Panc1 (cell line): ENCODE measurements around the gene BTC. TPM values are rescaled to one million over a fixed set of nuclear protein-coding genes. Genes with fewer than 3 reads are reported as not detected.

Source experiments
- ATAC-seq: fragments of 200-7000 bp; cut with Tn5 transposase; 2 replicates; pipeline ENCODE4 v1.9.1; 2020; ENCODE audit warnings: mild to moderate bottlenecking, moderate library complexity
- BruUV-seq: library from RNA; stranded (reverse); fragments of 400-500 nt; replicated peaks from 2 replicates; lab custom pipeline; 2021; lab: Mats Ljungman, UMichigan
- CTCF ChIA-PET: fragments of 300-600 bp; sonication (Branson Sonifier 250); formaldehyde crosslinking; loops from one replicate; lab custom pipeline; 2022; ENCODE audit warnings: antibody characterized with exemption; lab: Charles Lee
- POLR2A ChIA-PET: fragments of 300-600 bp; sonication (Branson Sonifier 250); formaldehyde crosslinking; loops from one replicate; lab custom pipeline; 2022; ENCODE audit warnings: antibody characterized with exemption; lab: Charles Lee
- DNase-seq: peaks from one replicate; pipeline ENCODE4 v3.0.0-alpha.2; 2010; ENCODE audit warnings: low read depth, low spot score
- H3K27ac ChIP-seq: 2 replicates; pipeline ENCODE4 v1.5.1; 2011; ENCODE audit warnings: mild to moderate bottlenecking, low read length, inconsistent platforms
- H3K27me3 ChIP-seq: fragments of 200-500 bp; sonication (Bioruptor generic); 2 replicates; pipeline ENCODE4 v1.6.0; 2014; ENCODE audit warnings: low read length, inconsistent platforms; ENCODE audit not compliant: control insufficient read depth, insufficient read depth
- H3K36me3 ChIP-seq: fragments of 200-500 bp; sonication (Bioruptor generic); 2 replicates; pipeline ENCODE4 v1.5.1; 2014; ENCODE audit warnings: inconsistent platforms, mild to moderate bottlenecking, low read length, moderate library complexity; ENCODE audit not compliant: control insufficient read depth, insufficient read depth
- H3K4me1 ChIP-seq: 2 replicates; pipeline ENCODE4 v1.5.1; 2011; ENCODE audit warnings: inconsistent platforms, mild to moderate bottlenecking, low read length, moderate library complexity; ENCODE audit not compliant: control insufficient read depth, insufficient read depth
- H3K4me3 ChIP-seq, 2 experiments: 2 replicates each; pipeline ENCODE4 v1.5.1; 2011 to 2012; ENCODE audit warnings: low read depth in 2 of 2, low read length in 2 of 2, mild to moderate bottlenecking in 2 of 2, inconsistent platforms in 1 of 2, moderate library complexity in 1 of 2
- H3K9me3 ChIP-seq: fragments of 200-500 bp; sonication (Bioruptor generic); 2 replicates; pipeline ENCODE4 v1.5.1; 2014; ENCODE audit warnings: low read depth, mild to moderate bottlenecking, inconsistent platforms, low read length, moderate library complexity; ENCODE audit not compliant: control insufficient read depth, insufficient read depth
- POLR2AphosphoS5 ChIP-seq: IDR thresholded peaks from 2 replicates; pipeline ENCODE4 v1.6.1; 2012; ENCODE audit warnings: mild to moderate bottlenecking, low read depth, low read length, moderate library complexity
- SIN3A ChIP-seq: IDR thresholded peaks from 2 replicates; pipeline ENCODE4 v1.6.1; 2012; ENCODE audit warnings: low read depth, mild to moderate bottlenecking, low read length, moderate library complexity, borderline replicate concordance; ENCODE audit not compliant: insufficient read depth
- TCF7L2 ChIP-seq: IDR thresholded peaks from 2 replicates; pipeline ENCODE4 v1.6.1; 2011; ENCODE audit warnings: mild to moderate bottlenecking, low read depth, low read length, inconsistent platforms
- in situ Hi-C: cut with HindIII; loops from 2 replicates; pipeline ENCODE4 v1.10.0; 2016; ENCODE audit warnings: low sequenced_read_pairs, low pct_unique_long_range_greater_than_20kb
- intact Hi-C: fragments of 100-400 bp; cut with micrococcal nuclease; formaldehyde crosslinking; loops from one replicate; pipeline ENCODE4 v1.10.0; 2022; ENCODE audit not compliant: unreplicated experiment
- total RNA-seq: library from RNA; stranded (reverse); gene quantifications from one replicate; pipeline ENCODE4 v1.2.1, GENCODE V29; 2021; ENCODE audit not compliant: unreplicated experiment
- TF ChIP-seq, protein P1 (sequence below): fragments of 450-650 bp; IDR thresholded peaks from 2 replicates; pipeline ENCODE4 v1.5.1; 2017; ENCODE audit warnings: mild to moderate bottlenecking
- TF ChIP-seq, protein P2 (sequence below), 2 experiments: IDR thresholded peaks; 2 replicates each; pipeline ENCODE4 v1.6.1; 2011 to 2012; ENCODE audit warnings: low read depth in 2 of 2, control low read depth in 1 of 2, low read length in 1 of 2, mild to moderate bottlenecking in 1 of 2, moderate library complexity in 1 of 2; ENCODE audit not compliant: insufficient read depth in 1 of 2

BTC gene
- total RNA-seq, 1 experiment from 2014 or later = 0.08 TPM

DNA sequence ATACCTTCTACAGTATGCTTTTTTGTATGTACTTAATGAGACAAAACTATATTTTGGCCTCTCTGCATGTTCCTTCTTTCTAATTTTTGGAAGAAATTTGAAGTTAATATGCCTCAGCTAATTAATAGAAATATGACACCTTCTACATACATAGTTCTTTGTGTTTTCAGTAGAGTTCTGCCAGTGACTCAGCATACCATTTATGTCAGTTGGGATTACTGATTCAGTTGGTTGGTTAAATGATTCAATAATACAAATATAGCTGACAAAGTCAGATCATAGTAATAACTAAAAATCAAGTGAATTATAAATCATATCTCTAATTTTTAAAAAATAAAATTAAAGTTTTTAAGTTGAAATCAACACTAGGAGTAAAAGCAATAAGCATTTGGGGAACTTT lies 16.8 kb downstream of the BTC start:
- BruUV-seq = no TSS peak
- TF ChIP-seq, protein P1, sequence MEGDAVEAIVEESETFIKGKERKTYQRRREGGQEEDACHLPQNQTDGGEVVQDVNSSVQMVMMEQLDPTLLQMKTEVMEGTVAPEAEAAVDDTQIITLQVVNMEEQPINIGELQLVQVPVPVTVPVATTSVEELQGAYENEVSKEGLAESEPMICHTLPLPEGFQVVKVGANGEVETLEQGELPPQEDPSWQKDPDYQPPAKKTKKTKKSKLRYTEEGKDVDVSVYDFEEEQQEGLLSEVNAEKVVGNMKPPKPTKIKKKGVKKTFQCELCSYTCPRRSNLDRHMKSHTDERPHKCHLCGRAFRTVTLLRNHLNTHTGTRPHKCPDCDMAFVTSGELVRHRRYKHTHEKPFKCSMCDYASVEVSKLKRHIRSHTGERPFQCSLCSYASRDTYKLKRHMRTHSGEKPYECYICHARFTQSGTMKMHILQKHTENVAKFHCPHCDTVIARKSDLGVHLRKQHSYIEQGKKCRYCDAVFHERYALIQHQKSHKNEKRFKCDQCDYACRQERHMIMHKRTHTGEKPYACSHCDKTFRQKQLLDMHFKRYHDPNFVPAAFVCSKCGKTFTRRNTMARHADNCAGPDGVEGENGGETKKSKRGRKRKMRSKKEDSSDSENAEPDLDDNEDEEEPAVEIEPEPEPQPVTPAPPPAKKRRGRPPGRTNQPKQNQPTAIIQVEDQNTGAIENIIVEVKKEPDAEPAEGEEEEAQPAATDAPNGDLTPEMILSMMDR = no peak
- TF ChIP-seq, protein P2, sequence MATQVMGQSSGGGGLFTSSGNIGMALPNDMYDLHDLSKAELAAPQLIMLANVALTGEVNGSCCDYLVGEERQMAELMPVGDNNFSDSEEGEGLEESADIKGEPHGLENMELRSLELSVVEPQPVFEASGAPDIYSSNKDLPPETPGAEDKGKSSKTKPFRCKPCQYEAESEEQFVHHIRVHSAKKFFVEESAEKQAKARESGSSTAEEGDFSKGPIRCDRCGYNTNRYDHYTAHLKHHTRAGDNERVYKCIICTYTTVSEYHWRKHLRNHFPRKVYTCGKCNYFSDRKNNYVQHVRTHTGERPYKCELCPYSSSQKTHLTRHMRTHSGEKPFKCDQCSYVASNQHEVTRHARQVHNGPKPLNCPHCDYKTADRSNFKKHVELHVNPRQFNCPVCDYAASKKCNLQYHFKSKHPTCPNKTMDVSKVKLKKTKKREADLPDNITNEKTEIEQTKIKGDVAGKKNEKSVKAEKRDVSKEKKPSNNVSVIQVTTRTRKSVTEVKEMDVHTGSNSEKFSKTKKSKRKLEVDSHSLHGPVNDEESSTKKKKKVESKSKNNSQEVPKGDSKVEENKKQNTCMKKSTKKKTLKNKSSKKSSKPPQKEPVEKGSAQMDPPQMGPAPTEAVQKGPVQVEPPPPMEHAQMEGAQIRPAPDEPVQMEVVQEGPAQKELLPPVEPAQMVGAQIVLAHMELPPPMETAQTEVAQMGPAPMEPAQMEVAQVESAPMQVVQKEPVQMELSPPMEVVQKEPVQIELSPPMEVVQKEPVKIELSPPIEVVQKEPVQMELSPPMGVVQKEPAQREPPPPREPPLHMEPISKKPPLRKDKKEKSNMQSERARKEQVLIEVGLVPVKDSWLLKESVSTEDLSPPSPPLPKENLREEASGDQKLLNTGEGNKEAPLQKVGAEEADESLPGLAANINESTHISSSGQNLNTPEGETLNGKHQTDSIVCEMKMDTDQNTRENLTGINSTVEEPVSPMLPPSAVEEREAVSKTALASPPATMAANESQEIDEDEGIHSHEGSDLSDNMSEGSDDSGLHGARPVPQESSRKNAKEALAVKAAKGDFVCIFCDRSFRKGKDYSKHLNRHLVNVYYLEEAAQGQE (IDR thresholded peaks at IDR 0.05; ENCODE audit: insufficient read depth in 1 of 2, low read depth in 2 of 2, low read length in 1 of 2) = no peak
- no peak for TF ChIP-seq SIN3A
- TF ChIP-seq POLR2AphosphoS5 = no peak
- no peak for TF ChIP-seq TCF7L2
- intact Hi-C loops = no loop called here
- H3K27ac ChIP-seq = no peak overlapping the region
- ATAC-seq = no peak
- H3K27me3 ChIP-seq = no peaks in the 10 kb centered on the region
- H3K9me3 ChIP-seq = no peaks in the 10 kb centered on the region
- H3K4me3 ChIP-seq = no peak overlapping the region
- CTCF ChIA-PET = no interaction called here
- no peaks in the 10 kb centered on the region for H3K4me1 ChIP-seq
- no peak for DNase-seq
- no peaks in the 10 kb centered on the region for H3K36me3 ChIP-seq
- POLR2A ChIA-PET = no interaction called here
- in situ Hi-C loops = no loop called here

DNA sequence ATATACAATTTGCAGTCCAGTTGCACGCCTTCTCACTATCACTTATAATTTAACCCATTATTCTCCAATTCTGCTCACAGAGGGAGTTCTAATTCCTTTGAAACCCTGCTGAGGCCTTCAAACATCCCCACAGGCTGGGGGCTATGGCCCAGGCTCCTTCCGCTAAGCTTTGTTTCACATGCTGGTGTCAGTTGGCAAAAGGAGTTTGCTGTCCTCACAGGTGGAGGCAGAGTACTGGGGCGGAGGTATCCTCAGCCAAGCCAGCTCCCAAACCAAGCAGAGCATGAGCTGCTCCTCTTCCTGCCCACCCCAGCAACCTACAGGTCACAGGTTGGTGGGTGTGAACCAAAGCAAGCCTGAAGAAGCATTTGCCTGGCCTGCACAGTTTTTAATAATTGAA lies 21.5 kb downstream of the BTC start:
- H3K9me3 ChIP-seq = no peaks in the 10 kb centered on the region
- BruUV-seq = no TSS peak
- H3K27ac ChIP-seq = no peak overlapping the region
- CTCF ChIA-PET = no interaction called here
- POLR2A ChIA-PET = no interaction called here
- TF ChIP-seq, protein P2 (IDR thresholded peaks at IDR 0.05; ENCODE audit: insufficient read depth in 1 of 2, low read depth in 2 of 2, low read length in 1 of 2) = no peak
- H3K4me3 ChIP-seq = no peak overlapping the region
- in situ Hi-C loops (no loop called here), intact Hi-C loops (no loop called here)
- DNase-seq (no peak), ATAC-seq (no peak)
- H3K36me3 ChIP-seq = no peaks in the 10 kb centered on the region
- H3K4me1 ChIP-seq = no peaks in the 10 kb centered on the region
- H3K27me3 ChIP-seq = no peaks in the 10 kb centered on the region
